Activated naive CD8-positive, alpha-beta T cell treated with anti-CD3 and anti-CD28 coated beads, Interleukin-2, amount 50 U/mL, for 24 hours (primary cell): ENCODE results near the gene ODC1.

Experiments
- ATAC-seq: fragments of 150-1000 bp; cut with Tn5 transposase; one replicate; pipeline ENCODE4 v1.10.0; 2021
- DNase-seq: peaks from one replicate; pipeline ENCODE4 v3.0.0; 2021
- H3K27ac Mint-ChIP-seq: one replicate; pipeline ENCODE4 v1.8.0; 2021; ENCODE audit warnings: mild to moderate bottlenecking, mixed read lengths
- H3K27me3 Mint-ChIP-seq: one replicate; pipeline ENCODE4 v1.8.0; 2021; ENCODE audit warnings: mixed read lengths
- H3K36me3 Mint-ChIP-seq: one replicate; pipeline ENCODE4 v1.8.0; 2021; ENCODE audit warnings: low read depth, mixed read lengths
- H3K4me1 Mint-ChIP-seq: one replicate; pipeline ENCODE4 v1.8.0; 2021; ENCODE audit warnings: mixed read lengths
- H3K4me3 Mint-ChIP-seq: one replicate; pipeline ENCODE4 v1.8.0; 2021; ENCODE audit warnings: mild to moderate bottlenecking, moderate library complexity, mixed read lengths
- H3K9me3 Mint-ChIP-seq: one replicate; pipeline ENCODE4 v1.8.0; 2021; ENCODE audit warnings: mixed read lengths

ODC1 gene

DNA sequence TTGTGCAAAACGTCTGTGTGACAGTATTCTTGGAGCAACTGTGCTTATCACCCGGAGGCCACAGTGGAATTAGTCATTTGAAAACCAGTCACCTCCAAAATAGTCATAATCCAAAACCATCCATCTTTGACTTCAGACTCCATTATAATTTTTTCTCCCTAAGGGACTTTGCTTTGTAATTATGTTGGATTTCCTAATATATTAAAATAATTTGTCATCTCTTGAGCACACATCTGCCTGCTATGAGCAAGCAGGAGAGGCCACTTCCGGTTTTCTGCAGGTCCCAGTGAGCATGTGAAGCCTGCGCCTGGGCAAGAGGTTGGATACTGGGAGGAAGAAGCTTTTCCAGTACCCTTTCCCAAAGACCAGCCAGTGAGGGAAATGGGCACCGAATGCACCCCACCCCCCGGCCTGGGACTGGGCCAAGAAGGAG is 57.7 kb downstream of the ODC1 start:
- Mint-ChIP-seq H3K4me1 (peaks cover 69% of the 10 kb centered on the region), H3K27ac (no peak overlapping the region)
- ATAC-seq = no peak

More for the DNA sequence above, 57.7 kb downstream of the ODC1 start:
- H3K9me3 Mint-ChIP-seq = no peaks in the 10 kb centered on the region
- DNase-seq = no peak
- H3K4me3 Mint-ChIP-seq = no peak overlapping the region
- H3K27me3 Mint-ChIP-seq = no peaks in the 10 kb centered on the region
- peaks cover 2% of the 10 kb centered on the region for H3K36me3 Mint-ChIP-seq
